Esophagus muscularis mucosa (tissue), 4 donors: ENCODE measurements around the gene ETDC. TPM values are rescaled to one million over a fixed set of nuclear protein-coding genes. Genes with fewer than 3 reads are reported as not detected.
"Not testable (repeated sequence)": the region's sequence is repeated elsewhere in the genome, so short reads cannot be mapped to it uniquely, and the experiment has no call there.

Source experiments
- DNase-seq: peaks from one replicate; pipeline ENCODE4 v3.0.0-alpha.2; 2017; ENCODE audit errors: extremely low spot score
- H3K27ac ChIP-seq, 4 donors: fragments of 200-600 bp; sonication (generic); replicated peaks in 1 of 4; 1 replicate in 3 of 4; 2 replicates in 1 of 4; pipeline ENCODE4 v1.5.1; 2016 to 2019; ENCODE audit warnings: mild to moderate bottlenecking in 1 of 4
- H3K27me3 ChIP-seq, 4 donors: fragments of 200-600 bp; sonication (generic); one replicate each; pipeline versions ENCODE4 v1.5.1 to v1.6.0; 2016 to 2019
- H3K36me3 ChIP-seq, 4 donors: fragments of 200-600 bp; sonication (generic); one replicate each; pipeline ENCODE4 v1.5.1; 2016 to 2019
- H3K4me1 ChIP-seq, 4 donors: fragments of 200-600 bp; sonication (generic); one replicate each; pipeline ENCODE4 v1.5.1; 2016 to 2019
- H3K4me3 ChIP-seq, 4 donors: fragments of 200-600 bp; sonication (generic); 1 replicate in 2 of 4; 2 replicates in 2 of 4; pipeline ENCODE4 v1.5.1; 2016 to 2019; ENCODE audit warnings: mild to moderate bottlenecking in 4 of 4, moderate library complexity in 1 of 4
- H3K9me3 ChIP-seq, 4 donors: fragments of 200-600 bp; sonication (generic); 1 replicate in 3 of 4; 2 replicates in 1 of 4; pipeline ENCODE4 v1.5.1; 2016 to 2019
- EP300 ChIP-seq: sonication (generic); formaldehyde crosslinking; IDR thresholded peaks from one replicate; pipeline ENCODE4 v1.6.1; 2017; ENCODE audit warnings: antibody characterized with exemption
- POLR2A ChIP-seq: fragments of 450-650 bp; IDR thresholded peaks from one replicate; pipeline ENCODE4 v1.6.1; 2017; ENCODE audit warnings: antibody characterized with exemption, moderate library complexity, mild to moderate bottlenecking, low read depth
- POLR2AphosphoS5 ChIP-seq, 2 donors: sonication (generic); formaldehyde crosslinking; IDR thresholded peaks; one replicate each; pipeline ENCODE4 v1.6.1; 2017; ENCODE audit warnings: antibody characterized with exemption in 2 of 2
- WGBS: methylation state at CpG from one replicate; pipeline ENCODE4 v1.1.5; 2018; 5-methylcytosine and 5-hydroxymethylcytosine counted together
- intact Hi-C: fragments of 100-400 bp; cut with DNase I; formaldehyde crosslinking; loops from one replicate; pipeline ENCODE4 v1.15.1; 2023
- total RNA-seq, 4 donors: library from RNA; depleted of rRNA; stranded (reverse); fragments of >200 nt; gene quantifications; one replicate each; pipeline versions ENCODE4 v1.1.0 to v1.2.1, GENCODE V29; 2016
- TF ChIP-seq, protein P1 (sequence below), 3 experiments: fragments of 200-600 bp in 2 of 3; fragments of 450-650 bp in 1 of 3; sonication (generic) in 2 of 3; IDR thresholded peaks; one replicate each; pipeline ENCODE4 v1.5.1; 2017 to 2019; ENCODE audit warnings: antibody characterized with exemption in 3 of 3, mild to moderate bottlenecking in 2 of 3, moderate library complexity in 1 of 3

ETDC gene
- not detected for total RNA-seq

DNA sequence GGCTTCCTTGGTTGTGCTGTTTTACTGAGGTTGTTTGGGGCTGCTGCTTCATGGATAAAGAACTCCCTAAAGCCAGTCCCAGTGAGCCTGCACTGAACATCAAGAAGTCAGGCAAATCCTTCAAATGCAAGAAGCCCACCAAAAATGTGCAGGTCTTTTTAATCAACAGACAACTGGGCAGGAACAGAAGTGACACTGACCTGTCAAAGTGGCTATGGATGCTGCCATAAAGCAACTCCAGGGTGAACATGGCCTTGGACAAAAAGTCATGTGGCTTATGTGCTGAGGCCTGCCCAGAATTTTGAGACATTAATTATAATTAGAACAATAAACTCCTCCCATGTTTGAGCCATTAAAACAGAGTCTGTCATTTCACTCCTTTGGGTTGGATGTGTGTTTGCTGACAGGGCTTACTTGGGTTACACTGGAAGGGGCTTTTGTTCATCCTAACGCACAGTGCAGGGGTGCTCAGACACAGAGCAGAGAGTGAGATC is at the start of gene ETDC:
Gene ETDC, plus strand, starts transcription at position 51 of the 494 bp plus-strand sequence. Its CDS starts 0 bp downstream, at position 51.
- DNase-seq, result no peak
- Histone ChIP-seq H3K27ac (no peak within 1 kb of the TSS), H3K36me3 (no peaks in the 10 kb centered on the region), H3K4me3 (no peak within 1 kb of the TSS), H3K27me3 (no peaks in the 10 kb centered on the region), H3K9me3 (no peaks in the 10 kb centered on the region), H3K4me1 (no peaks in the 10 kb centered on the region)
- TF ChIP-seq POLR2A (no peak), POLR2AphosphoS5 (IDR thresholded peaks at IDR 0.05) (no peak), EP300 (no peak)
- TF ChIP-seq, protein P1, sequence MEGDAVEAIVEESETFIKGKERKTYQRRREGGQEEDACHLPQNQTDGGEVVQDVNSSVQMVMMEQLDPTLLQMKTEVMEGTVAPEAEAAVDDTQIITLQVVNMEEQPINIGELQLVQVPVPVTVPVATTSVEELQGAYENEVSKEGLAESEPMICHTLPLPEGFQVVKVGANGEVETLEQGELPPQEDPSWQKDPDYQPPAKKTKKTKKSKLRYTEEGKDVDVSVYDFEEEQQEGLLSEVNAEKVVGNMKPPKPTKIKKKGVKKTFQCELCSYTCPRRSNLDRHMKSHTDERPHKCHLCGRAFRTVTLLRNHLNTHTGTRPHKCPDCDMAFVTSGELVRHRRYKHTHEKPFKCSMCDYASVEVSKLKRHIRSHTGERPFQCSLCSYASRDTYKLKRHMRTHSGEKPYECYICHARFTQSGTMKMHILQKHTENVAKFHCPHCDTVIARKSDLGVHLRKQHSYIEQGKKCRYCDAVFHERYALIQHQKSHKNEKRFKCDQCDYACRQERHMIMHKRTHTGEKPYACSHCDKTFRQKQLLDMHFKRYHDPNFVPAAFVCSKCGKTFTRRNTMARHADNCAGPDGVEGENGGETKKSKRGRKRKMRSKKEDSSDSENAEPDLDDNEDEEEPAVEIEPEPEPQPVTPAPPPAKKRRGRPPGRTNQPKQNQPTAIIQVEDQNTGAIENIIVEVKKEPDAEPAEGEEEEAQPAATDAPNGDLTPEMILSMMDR (IDR thresholded peaks at IDR 0.05), result no peak
- 88% methylated on average over 1 of the region's 1 CpG for WGBS
- intact Hi-C loops, result no loop called here

DNA sequence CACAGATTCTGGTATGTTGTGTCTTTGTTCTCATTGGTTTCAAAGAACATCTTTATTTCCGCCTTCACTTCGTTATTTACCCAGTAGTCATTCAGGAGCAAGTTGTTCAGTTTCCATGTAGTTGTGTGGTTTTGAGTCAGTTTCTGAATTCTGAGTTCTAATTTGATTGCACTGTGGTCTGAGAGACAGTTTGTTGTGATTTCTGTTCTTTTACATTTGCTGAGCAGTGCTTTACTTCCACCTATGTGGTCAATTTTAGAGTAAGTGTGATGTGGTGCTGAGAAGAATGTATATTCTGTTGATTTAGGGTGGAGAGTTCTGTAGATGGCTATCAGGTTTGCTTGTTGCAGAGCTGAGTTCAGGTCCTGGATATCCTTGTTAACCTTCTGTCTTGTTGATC is 48.3 kb upstream of the ETDC start:
- H3K4me1 ChIP-seq, DNase-seq, intact Hi-C loops, H3K9me3 ChIP-seq, H3K27me3 ChIP-seq, H3K4me3 ChIP-seq, H3K36me3 ChIP-seq, H3K27ac ChIP-seq: not testable (repeated sequence)
- whole genome bisulfite sequencing, result 91% methylated on average over 2 of the region's 2 CpGs

DNA sequence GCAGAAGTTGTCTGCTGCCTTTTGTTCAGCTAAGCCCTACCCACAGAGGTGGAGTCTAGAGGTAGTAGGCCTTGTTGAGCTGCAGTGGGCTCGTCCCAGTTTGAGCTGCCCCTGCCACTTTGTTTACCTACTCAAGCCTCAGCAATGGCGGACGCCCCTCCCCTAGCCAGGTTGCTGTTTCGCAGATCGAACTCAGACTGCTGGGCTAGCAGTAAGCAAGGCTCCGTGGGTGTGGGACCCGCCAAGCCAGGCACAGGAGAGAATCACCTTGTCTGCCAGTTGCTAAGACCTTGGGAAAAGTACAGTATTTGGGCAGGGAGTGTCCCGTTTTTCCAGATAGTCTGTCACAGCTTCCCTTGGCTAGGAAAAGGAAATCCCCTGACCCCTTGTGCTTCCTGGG is 45.9 kb upstream of the ETDC start:
- intact Hi-C loops, H3K27me3 ChIP-seq, H3K27ac ChIP-seq, H3K9me3 ChIP-seq, H3K4me1 ChIP-seq, H3K36me3 ChIP-seq, H3K4me3 ChIP-seq, DNase-seq: not testable (repeated sequence)
- 76% methylated on average over 7 of the region's 8 CpGs for WGBS

DNA sequence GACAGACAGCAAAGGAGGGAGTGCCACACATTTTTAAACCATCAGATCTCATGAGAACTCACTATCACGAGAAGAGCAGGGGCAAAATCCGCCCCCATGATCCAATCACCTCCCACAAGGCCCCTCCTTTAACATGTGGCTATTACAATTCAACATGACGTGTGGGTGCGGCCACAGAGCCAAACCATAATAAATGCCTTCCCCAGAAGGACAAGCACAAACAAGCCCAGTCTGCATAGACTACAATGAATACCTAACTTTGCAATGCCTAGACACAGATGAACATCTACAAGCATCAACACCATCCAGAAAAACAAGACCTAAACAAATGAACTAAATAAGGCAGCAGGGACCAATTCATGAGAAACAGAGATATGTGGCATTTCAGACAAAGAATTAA is 45.1 kb upstream of the ETDC start:
- 88% methylated on average over 4 of the region's 4 CpGs for WGBS
- Histone ChIP-seq H3K4me3 (no peak overlapping the region), H3K9me3 (peaks cover 0 to 17% (median 5%) of the 10 kb centered on the region in 4 donors), H3K36me3 (no peaks in the 10 kb centered on the region), H3K27ac (no peak overlapping the region), H3K4me1 (no peaks in the 10 kb centered on the region), H3K27me3 (no peaks in the 10 kb centered on the region)
- intact Hi-C loops, result no loop called here
- no peak for DNase-seq
- no peak for TF ChIP-seq POLR2A
- TF ChIP-seq, protein P1 (IDR thresholded peaks at IDR 0.05), result no peak
- TF ChIP-seq POLR2AphosphoS5 (IDR thresholded peaks at IDR 0.05), result no peak
- TF ChIP-seq EP300, result no peak

DNA sequence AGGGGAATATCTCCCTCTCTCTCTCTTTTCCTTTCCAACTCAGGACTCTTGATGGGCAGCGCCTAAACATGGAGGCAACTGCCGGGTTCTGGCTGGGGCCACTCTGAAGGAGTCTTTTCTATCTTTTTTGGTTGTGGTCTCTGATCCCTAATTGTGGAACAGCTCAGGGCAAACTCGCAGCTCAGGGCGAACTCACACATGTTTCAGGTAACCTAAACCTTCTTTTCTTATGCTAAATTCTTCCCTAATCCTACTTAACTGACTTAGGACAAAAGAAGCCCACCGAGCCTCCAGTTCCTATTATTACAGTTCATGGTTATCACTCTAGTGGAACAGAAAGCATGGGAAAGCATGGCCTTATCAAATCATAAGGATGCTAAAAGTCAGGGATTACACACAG is 36.1 kb upstream of the ETDC start:
- no peaks in the 10 kb centered on the region for H3K36me3 ChIP-seq
- no peaks in the 10 kb centered on the region for H3K4me1 ChIP-seq
- H3K4me3 ChIP-seq, result no peak overlapping the region
- TF ChIP-seq POLR2AphosphoS5 (IDR thresholded peaks at IDR 0.05), result no peak
- no peaks in the 10 kb centered on the region for H3K27me3 ChIP-seq
- intact Hi-C loops, result no loop called here
- DNase-seq, result no peak
- peaks cover 0 to 42% (median 10%) of the 10 kb centered on the region in 4 donors for H3K9me3 ChIP-seq
- WGBS, result 82% methylated on average over 5 of the region's 5 CpGs
- H3K27ac ChIP-seq, result no peak overlapping the region

DNA sequence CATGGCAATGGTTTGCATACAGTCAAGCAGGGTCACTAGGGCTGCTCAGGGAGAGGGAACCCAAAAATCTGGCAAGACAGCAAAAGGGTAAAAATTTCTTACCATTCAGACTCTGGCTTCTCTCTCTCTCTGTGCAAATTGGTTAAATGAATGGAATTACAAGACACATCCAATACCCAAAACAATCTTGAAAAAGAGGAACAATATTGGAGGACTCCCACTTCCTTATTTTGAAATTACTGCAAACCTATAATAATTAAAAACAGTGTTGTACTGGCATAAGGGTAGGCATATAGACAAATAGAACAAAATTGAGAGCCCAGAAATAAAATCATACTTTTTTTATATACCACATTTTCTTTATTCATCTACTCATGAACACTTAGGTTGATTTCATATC is 33.3 kb upstream of the ETDC start:
- intact Hi-C loops, result no loop called here
- DNase-seq, result no peak
- no peak for TF ChIP-seq POLR2AphosphoS5 (IDR thresholded peaks at IDR 0.05)
- TF ChIP-seq EP300, result no peak
- TF ChIP-seq, protein P1 (IDR thresholded peaks at IDR 0.05), result no peak
- TF ChIP-seq POLR2A, result no peak
- H3K9me3 ChIP-seq, result peaks cover 0 to 52% (median 20%) of the 10 kb centered on the region in 4 donors
- H3K4me1 ChIP-seq, result no peaks in the 10 kb centered on the region
- no peaks in the 10 kb centered on the region for H3K36me3 ChIP-seq
- no peak overlapping the region for H3K27ac ChIP-seq
- H3K4me3 ChIP-seq, result no peak overlapping the region
- H3K27me3 ChIP-seq, result no peaks in the 10 kb centered on the region
